Smooth muscle cell (in vitro differentiated cells): ENCODE measurements around the gene RNF2. TPM values are rescaled to one million over a fixed set of nuclear protein-coding genes. Genes with fewer than 3 reads are reported as not detected.

ENCODE experiments used
- DNase-seq: peaks from one replicate; lab custom pipeline; 2025; ENCODE audit not compliant: unreplicated experiment; lab: John Stamatoyannopoulos, UW
- H2AFZ ChIP-seq: fragments of 200-600 bp; sonication (generic); 2 replicates; pipeline ENCODE4 v1.6.0; 2016; ENCODE audit warnings: antibody characterized with exemption, low read depth, mild to moderate bottlenecking
- H3F3A ChIP-seq: fragments of 200-600 bp; sonication (generic); 2 replicates; pipeline ENCODE4 v1.6.0; 2017; ENCODE audit warnings: antibody characterized with exemption, low read depth
- H3K27ac ChIP-seq: fragments of 200-600 bp; sonication (generic); 2 replicates; pipeline ENCODE4 v1.5.1; 2016; ENCODE audit warnings: low read depth, mild to moderate bottlenecking
- H3K27me3 ChIP-seq: fragments of 200-600 bp; sonication (generic); 2 replicates; pipeline ENCODE4 v1.6.1; 2016; ENCODE audit warnings: low read depth, mild to moderate bottlenecking
- H3K36me3 ChIP-seq: fragments of 200-600 bp; sonication (generic); 2 replicates; pipeline ENCODE4 v1.5.1; 2016; ENCODE audit warnings: low read depth
- H3K4me1 ChIP-seq: fragments of 200-600 bp; sonication (generic); 2 replicates; pipeline ENCODE4 v1.5.1; 2016; ENCODE audit warnings: low read depth
- H3K4me2 ChIP-seq: fragments of 200-600 bp; sonication (generic); 2 replicates; pipeline ENCODE4 v1.6.0; 2016; ENCODE audit warnings: mild to moderate bottlenecking
- H3K4me3 ChIP-seq: fragments of 200-600 bp; sonication (generic); 2 replicates; pipeline ENCODE4 v1.5.1; 2016; ENCODE audit warnings: mild to moderate bottlenecking
- H3K79me2 ChIP-seq: fragments of 200-600 bp; sonication (generic); 2 replicates; pipeline ENCODE4 v1.6.0; 2016; ENCODE audit warnings: low read depth, mild to moderate bottlenecking
- H3K9ac ChIP-seq: fragments of 200-600 bp; sonication (generic); 2 replicates; pipeline ENCODE4 v1.6.0; 2016; ENCODE audit warnings: low read depth
- H3K9me3 ChIP-seq: fragments of 200-600 bp; sonication (generic); replicated peaks from 2 replicates; pipeline ENCODE4 v1.5.1; 2016; ENCODE audit warnings: low read depth
- H4K20me1 ChIP-seq: fragments of 200-600 bp; sonication (generic); 2 replicates; pipeline ENCODE4 v1.6.0; 2016; ENCODE audit warnings: low read depth
- CTCF ChIP-seq: fragments of 200-600 bp; sonication (generic); IDR thresholded peaks from 2 replicates; pipeline ENCODE4 v1.5.1; 2017; ENCODE audit warnings: borderline replicate concordance, mild to moderate bottlenecking, antibody characterized with exemption; ENCODE audit not compliant: insufficient read depth, poor library complexity, severe bottlenecking
- WGBS: methylation state at CpG from one replicate; pipeline ENCODE4 v1.1.7; 2016; ENCODE audit warnings: low lambda C conversion rate; 5-methylcytosine and 5-hydroxymethylcytosine counted together
- polyA plus RNA-seq: library from polyadenylated mRNA; unstranded; fragments of >200 nt; fragmentation: Nextera tagmentation; extraction: Ambion mirVana; gene quantifications from 2 replicates; pipeline ENCODE4 v1.2.1, GENCODE V29; 2016
- total RNA-seq: library from RNA; depleted of rRNA; stranded (reverse); fragments of >200 nt; gene quantifications from 2 replicates; pipeline ENCODE4 v1.2.3, GENCODE V29; 2014

Gene RNF2
- total and polyA plus RNA-seq, 2 experiments from 2014 or later: 34.6 to 41.2 TPM

- Histone ChIP-seq H3F3A (no peaks in the 10 kb centered on the region), H3K9me3 (no peaks in the 10 kb centered on the region), H3K4me1 (no peaks in the 10 kb centered on the region), H3K36me3 (no peaks in the 10 kb centered on the region), H4K20me1 (peaks cover 96% of the 10 kb centered on the region), H3K27ac (no peak overlapping the region), H3K4me3 (no peak overlapping the region), H3K79me2 (peaks cover 97% of the 10 kb centered on the region), H3K27me3 (no peaks in the 10 kb centered on the region), H2AFZ (no peak overlapping the region), H3K9ac (no peak overlapping the region), H3K4me2 (no peak overlapping the region)
- no peak for TF ChIP-seq CTCF
- DNase-seq: no peak
- WGBS: 98% methylated on average over 2 of the region's 2 CpGs
These were observed 20.8 kb downstream of the RNF2 start for GRCh38 chr1:185066181-185066580.

- no peak for DNase-seq
- H3K4me2 ChIP-seq: no peak overlapping the region
- no peaks in the 10 kb centered on the region for H3K27me3 ChIP-seq
- H3K4me1 ChIP-seq: no peaks in the 10 kb centered on the region
- no peak for TF ChIP-seq CTCF
- H3K36me3 ChIP-seq: no peaks in the 10 kb centered on the region
- peaks cover 96% of the 10 kb centered on the region for H4K20me1 ChIP-seq
- H3K9ac ChIP-seq: no peak overlapping the region
- peaks cover 97% of the 10 kb centered on the region for H3K79me2 ChIP-seq
- no peak overlapping the region for H2AFZ ChIP-seq
- no peaks in the 10 kb centered on the region for H3F3A ChIP-seq
- H3K4me3 ChIP-seq: no peak overlapping the region
- no peaks in the 10 kb centered on the region for H3K9me3 ChIP-seq
- no peak overlapping the region for H3K27ac ChIP-seq
These were observed 23.0 kb downstream of the RNF2 start for GRCh38 chr1:185068341-185068740.

- Histone ChIP-seq H3K9me3 (no peaks in the 10 kb centered on the region), H3K4me2 (no peak overlapping the region), H4K20me1 (peaks cover 96% of the 10 kb centered on the region), H3K36me3 (no peaks in the 10 kb centered on the region), H3F3A (no peaks in the 10 kb centered on the region), H2AFZ (no peak overlapping the region), H3K4me3 (no peak overlapping the region), H3K27me3 (no peaks in the 10 kb centered on the region), H3K79me2 (peaks cover 97% of the 10 kb centered on the region), H3K27ac (no peak overlapping the region), H3K4me1 (no peaks in the 10 kb centered on the region), H3K9ac (no peak overlapping the region)
- 73% methylated on average over 4 of the region's 4 CpGs for WGBS
- TF ChIP-seq CTCF: no peak
- DNase-seq: no peak
These were observed 23.9 kb downstream of the RNF2 start for GRCh38 chr1:185069202-185069772.

GRCh38 chr1:185070051-185070450 is 24.7 kb downstream of the RNF2 start:
- no peak overlapping the region for H3K9ac ChIP-seq

More at GRCh38 chr1:185070051-185070450, 24.7 kb downstream of the RNF2 start:
- Histone ChIP-seq H3K79me2 (peaks cover 97% of the 10 kb centered on the region), H3K27me3 (no peaks in the 10 kb centered on the region), H3K4me1 (no peaks in the 10 kb centered on the region), H3K9me3 (no peaks in the 10 kb centered on the region), H3K36me3 (no peaks in the 10 kb centered on the region), H3K4me3 (no peak overlapping the region), H3K27ac (no peak overlapping the region), H3K4me2 (no peak overlapping the region), H2AFZ (no peak overlapping the region), H4K20me1 (peaks cover 96% of the 10 kb centered on the region), H3F3A (no peaks in the 10 kb centered on the region)
- TF ChIP-seq CTCF: no peak
- no peak for DNase-seq
